HTERT RPE-1 (cell line): ENCODE measurements around the gene FARSA.
"Not testable (repeated sequence)": the region's sequence is repeated elsewhere in the genome, so short reads cannot be mapped to it uniquely, and the experiment has no call there.

Experiments
- in situ Hi-C: fragments of 300-500 bp; cut with MboI; formaldehyde crosslinking; loops from 4 replicates; pipeline ENCODE4 v1.14.3; 2020; ENCODE audit warnings: low sequenced_read_pairs

Gene FARSA

DNA sequence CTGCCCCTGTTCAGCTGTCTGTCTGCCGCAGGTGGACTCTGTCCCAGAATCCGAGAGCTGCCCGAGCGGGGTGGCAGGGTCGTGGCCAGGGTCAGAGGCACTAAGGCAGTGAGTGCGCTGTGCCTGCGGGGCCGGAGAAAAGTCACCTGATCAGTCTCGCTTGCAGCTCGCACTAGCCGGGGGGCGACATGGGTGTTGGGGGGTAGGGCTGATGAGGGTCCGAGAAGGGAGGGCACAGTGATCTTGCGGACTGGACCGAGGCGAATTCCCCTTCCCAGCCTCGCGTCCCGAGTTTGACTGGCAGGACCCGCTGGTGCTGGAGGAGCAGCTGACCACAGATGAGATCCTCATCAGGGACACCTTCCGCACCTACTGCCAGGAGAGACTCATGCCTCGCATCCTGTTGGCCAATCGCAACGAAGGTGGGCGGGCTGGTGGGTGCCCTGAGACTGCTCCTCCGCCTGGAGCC lies 41.9 kb downstream of the FARSA start:
- in situ Hi-C loops: no loop called here

DNA sequence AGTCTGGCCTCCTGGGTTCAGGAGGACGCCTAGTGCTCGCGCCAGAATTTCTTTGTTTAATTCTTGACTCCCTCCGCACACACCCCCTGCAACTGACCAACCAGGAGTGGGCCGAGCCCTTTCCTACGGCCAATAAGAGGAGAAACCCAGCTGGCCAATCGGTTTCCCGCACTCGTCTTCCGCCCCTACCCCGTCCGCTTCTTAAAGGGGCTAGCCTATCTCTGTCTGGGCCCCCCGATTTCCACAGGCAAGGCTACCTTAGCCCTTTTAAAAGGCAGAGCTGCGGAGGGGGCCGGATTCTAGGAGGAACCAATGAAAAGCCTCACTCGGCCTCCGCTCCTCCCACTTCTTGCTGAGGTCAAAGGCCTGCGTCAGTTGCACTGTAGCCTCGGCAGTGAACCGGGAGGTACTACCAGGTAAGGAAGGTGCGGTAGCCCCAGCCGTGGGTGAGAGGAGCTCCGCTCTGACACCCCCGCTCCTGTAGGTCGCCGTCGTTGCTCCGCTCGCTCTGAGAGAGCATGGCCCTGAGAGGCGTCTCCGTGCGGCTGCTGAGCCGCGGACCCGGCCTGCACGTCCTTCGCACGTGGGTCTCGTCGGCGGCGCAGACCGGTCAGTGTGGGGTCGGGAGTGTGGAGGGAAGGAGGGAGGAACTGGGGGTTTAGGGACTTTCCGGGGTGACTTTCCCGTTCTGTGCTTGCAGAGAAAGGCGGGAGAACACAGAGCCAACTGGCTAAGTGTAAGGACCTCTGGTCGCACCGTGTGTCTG lies 42.5 kb downstream of the FARSA start, which contains the start of gene GCDH:
Gene GCDH (plus strand): TSS at position 374 of the 766 bp plus-strand sequence. CDS start 145 bp downstream, at position 519.
- in situ Hi-C loops: no loop called here

DNA sequence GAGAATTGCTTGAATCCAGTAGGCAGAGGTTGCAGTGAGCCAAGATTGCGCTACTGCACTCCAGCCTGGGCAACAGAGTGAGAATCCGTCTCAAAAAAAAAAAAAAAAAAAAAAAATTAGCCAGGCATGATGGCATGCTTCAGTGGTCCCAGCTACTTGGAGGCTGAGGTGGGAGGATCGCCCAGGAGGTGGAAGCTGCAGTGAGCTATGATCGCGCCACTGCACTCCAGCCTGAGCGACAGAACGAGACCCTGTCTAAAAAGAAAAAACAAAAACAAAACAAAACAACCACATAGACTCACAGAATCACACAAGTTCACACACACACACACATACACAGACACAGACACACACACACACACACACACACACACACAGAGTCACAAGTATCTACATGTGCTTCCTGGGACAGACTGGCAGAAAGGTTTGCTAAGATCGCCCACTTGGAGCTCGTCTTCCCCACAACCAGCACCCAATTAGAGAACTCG lies 43.2 kb downstream of the FARSA start:
- in situ Hi-C loops: not testable (repeated sequence)

DNA sequence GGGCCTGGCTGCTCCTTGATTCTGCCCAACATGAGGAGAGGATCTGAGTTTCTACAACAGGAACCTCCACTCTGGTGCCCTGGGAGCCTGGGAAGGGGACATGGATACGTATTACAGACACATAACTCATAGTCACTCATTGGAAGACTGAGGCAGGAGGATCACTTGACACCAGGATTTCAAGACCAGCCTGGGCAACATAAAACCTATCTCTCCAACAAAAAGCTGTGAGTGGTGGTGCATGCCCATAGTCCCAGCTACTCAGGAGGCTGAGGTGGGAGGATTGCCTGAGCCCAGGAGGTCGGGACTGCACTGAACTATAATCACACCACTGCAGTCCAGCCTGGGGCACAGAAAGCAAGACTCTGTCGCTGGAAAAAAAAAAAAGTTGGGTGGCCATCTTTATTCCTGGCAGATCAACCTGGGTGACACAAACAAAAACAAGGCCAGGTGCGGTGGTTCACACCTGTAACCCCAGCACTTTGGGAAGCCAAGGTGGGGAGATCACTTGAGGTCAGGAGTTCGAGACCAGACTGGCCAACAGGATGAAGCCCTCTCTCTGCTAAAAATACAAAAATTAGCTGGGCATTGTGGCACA lies 45.4 kb downstream of the FARSA start:
- in situ Hi-C loops: no loop called here

DNA sequence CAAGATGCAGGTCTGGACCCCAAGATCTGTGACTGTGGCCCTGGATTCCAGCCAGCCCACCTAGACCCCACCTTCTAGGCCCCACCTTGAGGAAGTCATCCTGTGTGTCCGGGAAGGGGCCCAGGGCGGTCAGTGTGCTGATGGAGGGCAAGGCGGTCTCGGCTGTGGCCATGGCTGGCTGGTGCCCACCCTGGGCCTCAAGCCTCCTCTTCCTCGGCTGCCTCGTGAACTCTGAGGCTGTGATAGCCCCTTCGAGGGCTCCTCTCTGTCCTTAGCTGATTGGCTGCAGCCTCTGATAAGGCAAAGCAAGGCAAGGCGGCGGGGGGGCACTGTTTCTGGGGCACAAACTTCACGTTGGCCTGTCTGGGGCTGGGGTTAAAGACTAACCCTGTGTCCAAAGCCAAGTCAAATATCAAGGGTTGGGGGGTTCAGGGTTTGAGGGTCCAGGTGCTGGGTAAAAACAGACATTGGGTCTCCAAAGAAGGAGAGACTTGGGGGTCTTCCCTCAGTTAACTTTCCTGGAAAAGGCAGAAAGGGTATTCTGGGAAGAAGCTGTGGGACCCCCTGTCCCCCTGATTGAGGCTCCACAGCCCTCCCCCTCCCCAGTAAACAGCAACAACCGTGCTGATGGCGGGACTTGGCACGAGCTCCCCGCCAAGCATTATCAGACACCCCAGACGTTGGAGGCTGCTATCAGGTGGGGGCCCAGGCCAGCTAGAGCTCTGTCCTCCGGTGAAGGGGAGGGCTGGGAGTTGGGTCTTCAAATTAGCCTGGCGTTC lies 46.4 kb downstream of the FARSA start, which contains the start of gene KLF1:
Gene KLF1 (minus strand): TSS at position 233 of the 779 bp plus-strand sequence. CDS start 61 bp downstream, at position 172.
- in situ Hi-C loops: no loop called here

DNA sequence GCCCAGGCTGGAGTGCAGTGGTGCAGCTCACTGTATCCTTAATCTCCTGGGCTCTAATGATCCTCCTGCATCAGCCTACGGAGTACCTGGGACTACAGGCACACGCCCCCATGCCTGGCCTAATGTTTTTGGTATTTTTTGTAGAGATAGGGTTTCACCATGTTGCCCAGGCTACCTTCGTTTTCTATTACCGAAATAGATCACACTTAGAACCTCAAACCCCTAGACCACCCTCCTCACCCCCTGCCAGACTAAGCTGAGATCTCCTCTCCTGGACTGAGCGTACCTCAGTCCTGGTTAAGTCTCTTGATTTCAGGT lies 46.9 kb downstream of the FARSA start:
- in situ Hi-C loops: no loop called here

DNA sequence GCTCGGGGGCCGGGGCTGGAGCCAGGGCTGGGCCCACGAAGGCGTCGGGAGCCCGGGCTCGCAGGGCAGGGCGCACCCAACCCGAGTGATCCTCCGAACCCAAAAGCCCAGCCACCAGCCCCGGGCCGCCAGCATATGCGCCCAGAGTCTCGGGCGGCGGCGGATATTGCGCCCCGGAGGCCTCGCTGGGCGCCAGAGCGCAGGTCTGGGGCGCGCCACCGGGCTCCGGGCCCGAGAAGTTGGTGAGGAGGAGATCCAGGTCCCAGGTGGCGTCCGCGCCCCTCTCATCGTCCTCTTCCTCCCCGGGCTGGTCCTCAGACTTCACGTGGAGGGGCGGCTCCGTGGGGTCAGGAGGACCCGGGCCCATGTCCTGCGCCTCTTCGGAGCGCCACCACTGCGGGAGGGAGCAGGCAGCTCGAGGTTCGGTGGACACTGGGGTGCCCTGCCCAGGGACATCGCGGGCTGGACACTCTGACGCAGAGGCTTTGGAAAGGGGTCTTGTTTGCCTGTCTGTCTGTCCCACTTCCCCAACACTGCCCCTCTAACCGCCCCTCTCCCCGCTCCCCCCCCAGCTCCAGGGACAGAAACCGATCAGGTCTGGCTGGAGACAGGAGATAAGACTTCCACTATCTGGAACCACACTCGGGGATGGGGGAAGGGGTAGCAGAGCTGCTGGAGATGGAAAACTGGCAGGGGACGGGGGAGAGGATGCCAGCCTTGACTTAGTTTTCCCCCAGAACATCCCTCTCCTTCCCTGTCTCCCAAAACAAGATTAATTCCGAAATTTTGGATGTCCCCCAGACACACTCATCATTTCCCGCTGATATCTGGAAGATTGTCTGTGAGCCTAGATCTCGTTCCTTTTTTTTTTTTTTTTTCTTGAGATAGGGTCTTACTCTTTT lies 47.5 kb downstream of the FARSA start:
- in situ Hi-C loops: no loop called here

DNA sequence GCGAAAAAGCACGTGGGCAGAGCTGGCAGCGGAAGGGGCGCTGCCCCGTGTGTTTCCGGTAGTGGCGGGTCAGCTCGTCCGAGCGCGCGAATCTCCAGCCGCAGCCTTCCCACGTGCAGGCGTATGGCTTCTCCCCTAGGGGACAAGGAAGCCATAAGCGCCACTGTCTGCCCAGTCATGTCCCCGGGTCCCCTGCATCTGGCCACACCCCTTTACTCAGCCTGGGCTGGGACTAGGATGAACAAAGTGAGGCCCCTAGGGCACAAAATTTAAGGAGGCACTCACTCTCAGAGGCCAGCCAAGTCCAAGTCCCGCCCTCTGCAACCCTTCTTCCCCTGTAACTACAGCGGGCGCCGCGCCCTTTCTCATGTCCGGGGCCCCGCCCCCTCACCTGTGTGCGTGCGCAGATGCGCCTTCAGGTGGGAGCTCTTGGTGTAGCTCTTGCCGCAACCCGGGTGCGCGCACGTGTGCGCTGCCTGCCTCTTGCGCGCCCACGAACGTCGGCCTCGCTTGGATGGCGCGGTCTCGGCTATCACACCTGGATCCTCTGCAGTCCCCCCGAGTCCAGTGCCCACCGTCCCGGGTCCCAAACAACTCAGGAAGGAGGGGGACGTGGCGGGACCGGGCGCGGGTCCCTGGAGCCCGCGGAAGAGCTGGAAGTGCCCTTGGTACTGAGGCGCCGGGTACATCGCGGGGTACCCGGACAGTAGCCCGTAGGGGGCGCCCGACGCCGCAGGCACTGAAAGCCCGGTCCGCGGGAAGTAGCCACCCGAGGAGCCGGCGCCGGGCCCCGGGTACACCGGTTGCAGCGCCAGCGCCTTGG lies 48.4 kb downstream of the FARSA start:
- in situ Hi-C loops: no loop called here

DNA sequence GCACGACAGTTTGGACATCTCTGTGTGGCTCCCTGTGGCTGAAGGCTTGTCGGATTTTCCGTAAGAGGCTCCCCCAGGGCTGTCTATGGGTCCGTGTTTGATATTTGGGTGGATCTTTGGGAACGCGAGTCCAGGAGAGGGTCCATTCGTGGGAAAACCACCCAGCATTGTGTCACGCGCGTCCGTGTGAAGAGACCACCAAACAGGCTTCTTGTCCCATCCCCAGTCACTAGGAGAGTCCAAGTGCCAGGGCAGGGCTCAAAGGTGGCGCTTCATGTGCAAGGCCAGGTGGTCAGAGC lies 48.9 kb downstream of the FARSA start:
- in situ Hi-C loops: no loop called here

DNA sequence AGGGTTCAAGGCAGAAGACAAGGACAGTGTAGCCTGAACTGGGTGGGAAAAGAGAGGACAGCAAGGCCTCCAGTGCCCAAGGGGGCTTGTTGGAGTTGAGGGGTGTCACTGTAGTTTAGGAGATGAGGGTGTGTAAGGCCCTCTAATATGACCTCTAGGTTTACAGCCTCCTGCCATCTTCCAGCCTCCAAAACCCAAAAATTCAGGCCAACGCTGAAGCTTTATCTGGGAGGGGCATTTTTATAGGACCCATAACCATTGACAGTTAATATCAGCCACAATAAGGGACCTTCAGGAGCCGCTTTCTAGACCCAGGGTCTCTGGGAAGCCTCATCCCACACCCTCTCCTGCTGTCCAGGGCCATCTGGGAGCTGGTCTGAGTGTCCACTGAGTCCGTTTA lies 49.3 kb downstream of the FARSA start:
- in situ Hi-C loops: no loop called here

DNA sequence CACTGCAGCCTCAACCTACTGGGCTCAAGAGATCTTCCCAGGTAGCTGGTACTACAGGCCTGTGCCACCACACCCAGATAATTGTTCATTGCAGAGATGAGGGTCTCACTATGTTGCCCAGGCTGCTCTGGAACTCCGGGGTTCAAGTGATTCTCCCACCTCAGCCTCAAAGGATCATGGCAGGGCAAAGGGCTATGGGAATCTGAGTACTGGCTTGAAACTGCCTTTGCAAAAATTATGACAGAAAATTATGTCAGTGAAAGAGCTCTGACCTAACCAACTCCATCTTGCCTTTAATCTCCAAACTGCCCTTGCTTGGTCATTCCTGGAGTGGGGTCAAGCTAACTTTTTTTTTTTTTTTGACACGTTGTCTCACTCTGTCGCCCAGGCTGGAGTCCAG lies 50.9 kb downstream of the FARSA start:
- in situ Hi-C loops: no loop called here

DNA sequence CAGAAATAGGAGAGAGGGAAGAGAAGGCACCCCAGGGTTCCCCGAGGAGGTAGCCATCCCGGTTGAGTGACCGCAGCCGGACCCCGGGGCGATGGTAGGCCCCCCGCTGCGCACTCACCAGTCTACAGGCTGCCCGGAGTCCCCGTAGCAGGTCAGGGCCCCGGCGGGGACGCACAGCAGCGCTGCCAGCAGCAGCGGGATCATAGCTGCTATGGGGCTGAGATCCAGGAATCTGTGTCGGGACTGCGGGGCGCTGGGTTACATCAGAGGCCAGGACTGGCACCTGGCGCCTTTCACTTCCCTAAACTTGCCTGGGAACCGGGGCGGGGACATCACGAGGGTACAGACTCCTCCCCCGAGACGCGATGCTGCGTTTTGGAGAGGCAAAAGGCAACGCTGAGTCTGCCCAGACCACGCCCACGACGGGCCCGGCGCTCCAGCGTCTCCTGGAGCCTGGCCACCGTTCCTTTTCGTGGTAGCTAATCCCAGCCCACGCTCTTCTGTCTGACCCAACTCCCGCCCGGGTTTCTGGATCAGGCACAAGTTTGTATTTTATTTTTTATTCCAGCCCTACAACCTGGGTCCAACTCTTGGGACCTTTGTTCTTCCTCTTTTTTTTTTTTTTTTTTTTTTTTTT lies 52.2 kb downstream of the FARSA start, which contains the start of gene DNASE2:
Gene DNASE2 (minus strand): TSS at position 278 of the 637 bp plus-strand sequence. CDS start 74 bp downstream, at position 204.
- in situ Hi-C loops: no loop called here

DNA sequence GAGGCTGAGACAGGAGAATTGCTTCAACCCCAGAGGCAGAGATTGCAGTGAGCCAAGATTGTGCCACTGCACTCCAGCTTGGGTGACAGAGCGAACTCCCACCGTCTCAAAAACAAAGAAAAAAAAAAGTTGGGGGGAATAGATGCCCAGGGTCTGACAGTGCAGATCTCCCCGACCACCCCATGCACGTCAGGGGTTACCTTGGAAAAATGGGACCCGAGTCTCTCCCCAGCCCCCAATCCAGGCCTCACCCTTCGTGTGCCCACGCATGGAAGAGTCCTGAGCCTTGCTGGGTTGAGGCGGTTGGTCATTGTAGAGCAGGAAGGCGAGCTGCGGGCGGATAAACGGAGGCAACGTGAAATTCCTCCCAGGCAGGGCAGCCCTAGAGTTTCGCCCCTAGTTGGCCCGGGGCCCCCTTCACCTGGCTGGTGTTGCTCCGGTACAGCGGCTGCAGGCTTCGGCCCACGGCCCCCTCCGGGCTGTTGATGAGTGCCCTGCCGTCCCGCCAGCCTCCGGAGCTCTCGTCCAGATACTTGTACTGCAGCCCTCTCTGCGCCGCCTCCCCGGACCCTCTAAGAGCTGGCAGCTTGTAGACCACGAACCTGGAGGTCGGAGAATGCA lies 52.9 kb downstream of the FARSA start:
- in situ Hi-C loops: no loop called here

DNA sequence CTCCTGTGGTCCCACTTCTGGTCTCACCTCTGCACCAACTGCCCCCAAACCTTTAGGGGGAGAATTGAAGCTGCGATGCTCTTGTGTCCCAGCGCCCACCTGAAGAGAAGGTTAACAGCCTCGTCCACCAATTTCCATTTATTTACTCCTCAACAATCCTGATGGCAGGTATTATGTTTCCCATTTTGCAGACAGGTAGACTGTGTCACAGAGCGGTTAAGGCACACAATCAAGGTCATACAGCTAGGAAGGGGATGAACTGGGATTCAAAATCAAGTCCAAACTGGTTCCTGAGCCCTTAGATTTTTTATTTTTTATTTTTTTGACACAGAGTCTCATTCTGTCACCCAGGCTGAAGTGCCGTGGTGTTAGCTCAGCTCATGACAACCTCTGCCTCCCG lies 58.4 kb downstream of the FARSA start:
- in situ Hi-C loops: no loop called here

DNA sequence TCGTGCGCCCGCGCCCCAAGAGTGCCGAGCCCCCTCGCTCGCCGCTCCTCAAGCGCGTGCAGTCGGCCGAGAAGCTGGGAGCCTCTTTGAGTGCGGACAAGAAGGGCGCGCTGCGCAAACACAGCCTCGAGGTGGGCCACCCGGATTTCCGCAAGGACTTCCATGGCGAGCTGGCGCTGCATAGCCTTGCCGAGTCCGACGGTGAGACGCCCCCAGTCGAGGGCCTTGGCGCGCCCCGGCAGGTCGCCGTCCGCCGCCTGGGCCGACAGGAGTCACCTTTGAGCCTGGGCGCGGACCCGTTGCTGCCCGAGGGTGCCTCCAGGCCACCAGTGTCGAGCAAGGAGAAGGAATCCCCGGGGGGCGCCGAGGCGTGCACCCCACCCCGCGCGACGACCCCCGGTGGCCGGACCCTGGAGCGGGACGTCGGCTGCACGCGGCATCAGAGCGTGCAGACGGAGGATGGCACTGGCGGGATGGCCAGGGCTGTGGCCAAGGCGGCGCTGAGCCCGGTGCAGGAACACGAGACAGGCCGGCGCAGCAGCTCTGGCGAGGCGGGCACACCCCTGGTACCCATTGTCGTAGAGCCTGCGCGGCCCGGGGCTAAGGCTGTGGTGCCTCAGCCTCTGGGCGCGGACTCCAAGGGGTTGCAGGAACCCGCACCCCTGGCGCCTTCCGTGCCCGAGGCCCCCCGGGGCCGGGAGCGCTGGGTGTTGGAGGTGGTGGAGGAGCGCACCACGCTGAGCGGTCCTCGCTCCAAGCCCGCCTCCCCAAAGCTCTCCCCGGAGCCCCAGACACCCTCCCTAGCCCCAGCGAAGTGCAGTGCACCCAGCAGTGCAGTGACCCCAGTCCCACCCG lies 59.4 kb downstream of the FARSA start:
- in situ Hi-C loops: no loop called here

DNA sequence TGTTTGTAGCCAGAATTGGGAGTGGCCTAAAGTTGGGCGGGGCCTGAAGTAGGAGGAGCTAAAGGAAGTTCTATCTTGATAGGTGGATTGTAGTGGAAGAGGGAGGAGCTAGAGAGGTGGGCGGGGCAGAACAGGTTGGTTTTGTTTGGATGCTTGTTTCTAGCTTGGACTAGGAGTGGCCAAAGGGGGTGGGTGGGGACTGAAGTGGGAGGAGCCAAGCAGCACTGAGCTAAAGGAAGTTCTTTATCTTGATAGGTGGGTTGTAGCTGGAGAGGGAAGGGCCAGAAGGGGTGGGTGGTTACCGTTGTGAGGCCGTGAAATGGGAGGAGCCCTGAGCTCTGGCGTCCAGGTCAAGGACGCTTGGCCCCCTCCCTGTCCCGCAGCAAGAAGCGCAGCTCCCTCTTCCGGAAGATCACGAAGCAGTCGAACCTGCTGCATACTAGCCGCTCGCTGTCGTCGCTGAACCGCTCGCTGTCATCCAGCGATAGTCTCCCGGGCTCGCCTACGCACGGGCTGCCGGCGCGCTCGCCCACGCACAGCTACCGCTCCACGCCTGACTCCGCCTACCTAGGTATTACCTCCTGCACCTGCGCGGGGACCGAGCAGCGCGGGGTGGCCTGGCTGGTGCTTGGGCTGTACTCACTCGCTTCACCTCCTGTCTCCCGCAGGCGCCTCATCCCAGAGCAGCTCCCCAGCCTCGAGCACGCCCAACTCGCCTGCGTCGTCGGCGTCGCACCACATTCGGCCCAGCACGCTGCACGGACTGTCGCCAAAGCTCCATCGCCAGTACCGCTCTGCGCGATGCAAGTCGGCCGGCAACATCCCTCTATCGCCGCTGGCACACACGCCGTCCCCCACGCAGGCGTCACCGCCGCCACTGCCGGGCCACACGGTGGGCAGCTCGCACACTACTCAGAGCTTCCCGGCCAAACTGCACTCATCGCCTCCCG lies 60.3 kb downstream of the FARSA start:
- in situ Hi-C loops: no loop called here
